GM21717 (cell line): ENCODE results near the gene SLC27A4.

Experiments used
- ATAC-seq: cut with Tn5 transposase; IDR thresholded peaks from one replicate; pipeline ENCODE4 v1.9.1; 2021; ENCODE audit warnings: mild to moderate bottlenecking, moderate library complexity; ENCODE audit not compliant: unreplicated experiment

SLC27A4 gene

DNA sequence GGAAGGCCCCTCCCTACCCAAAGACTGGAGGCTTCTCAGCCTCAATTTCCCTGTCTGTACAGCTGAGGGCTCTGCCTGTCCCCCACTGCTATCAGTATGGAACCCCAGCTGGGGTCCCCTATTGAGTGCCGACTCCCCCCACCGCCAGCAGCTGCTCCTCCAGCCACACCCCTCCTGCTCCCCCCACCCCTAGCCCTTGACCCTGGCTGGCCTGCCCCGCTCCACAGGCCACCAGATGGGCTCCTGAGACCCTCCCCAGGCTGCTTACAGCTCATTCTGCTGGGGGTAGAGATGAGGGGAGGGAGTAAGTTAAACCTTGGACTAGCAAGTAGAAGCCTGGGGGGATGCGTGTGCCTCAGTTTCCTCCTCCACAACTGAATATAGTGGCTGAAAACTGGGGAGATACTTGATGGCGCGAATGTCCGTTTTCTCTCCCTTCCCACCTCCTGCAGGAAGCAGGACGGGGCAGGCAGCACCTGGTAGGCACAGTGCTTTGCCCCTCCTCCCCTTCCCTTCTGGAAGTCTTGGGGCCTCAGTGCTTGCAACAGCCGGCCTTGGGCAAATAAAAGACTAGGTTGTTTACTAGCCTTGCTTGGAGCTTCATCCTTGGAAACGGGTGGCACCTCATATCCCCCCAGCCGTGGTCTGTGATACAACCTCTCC is 50.0 kb downstream of the SLC27A4 start:
- no peak for ATAC-seq

DNA sequence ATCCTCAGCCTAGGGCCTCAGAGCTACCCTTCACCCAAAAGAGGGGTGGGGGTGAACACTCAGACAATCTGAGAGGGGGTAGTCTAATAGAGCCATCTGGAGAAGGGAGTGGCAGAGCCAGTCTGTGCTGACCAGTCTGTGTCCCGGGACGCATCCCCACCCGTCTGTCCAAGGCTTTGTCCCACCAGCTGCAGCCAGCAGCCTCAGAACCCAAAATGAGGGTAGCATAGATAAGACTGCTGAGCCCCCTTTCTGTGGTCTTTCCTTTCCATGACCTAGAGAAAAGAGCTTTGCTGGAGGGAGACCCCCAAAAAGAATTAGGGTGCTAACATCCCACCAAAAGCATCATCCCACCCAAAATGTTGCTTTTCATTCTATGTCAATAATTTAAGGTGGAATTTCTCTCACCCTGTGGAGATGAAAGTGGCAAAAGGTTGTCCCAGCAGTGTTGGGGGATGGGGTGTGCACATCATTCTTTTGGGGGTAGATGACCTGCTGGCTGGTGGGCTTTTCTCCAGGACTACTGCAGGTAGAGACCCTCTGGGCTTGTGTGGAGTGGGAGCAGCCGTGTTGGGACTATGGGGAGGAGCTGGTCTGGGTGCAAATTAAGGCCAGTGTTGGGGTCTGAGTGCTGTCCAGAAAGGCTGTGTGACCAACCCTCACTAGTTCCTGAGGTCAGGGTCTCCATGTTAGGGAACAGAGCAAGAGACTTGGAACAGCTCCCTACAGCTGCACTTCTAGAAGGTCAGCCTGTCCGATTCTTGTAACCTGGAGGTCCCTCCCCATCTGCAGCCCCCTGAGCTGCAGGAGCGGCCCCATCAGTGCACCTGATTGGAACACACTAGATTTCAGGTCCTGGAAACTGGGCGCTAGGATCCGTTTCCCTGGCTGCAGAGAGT is 50.7 kb downstream of the SLC27A4 start:
- no peak for ATAC-seq

GRCh38 chr9:128391956-128392301 is 51.6 kb downstream of the SLC27A4 start:
- ATAC-seq: no peak

GRCh38 chr9:128392302-128393144 is 52.2 kb downstream of the SLC27A4 start:
- no peak for ATAC-seq

DNA sequence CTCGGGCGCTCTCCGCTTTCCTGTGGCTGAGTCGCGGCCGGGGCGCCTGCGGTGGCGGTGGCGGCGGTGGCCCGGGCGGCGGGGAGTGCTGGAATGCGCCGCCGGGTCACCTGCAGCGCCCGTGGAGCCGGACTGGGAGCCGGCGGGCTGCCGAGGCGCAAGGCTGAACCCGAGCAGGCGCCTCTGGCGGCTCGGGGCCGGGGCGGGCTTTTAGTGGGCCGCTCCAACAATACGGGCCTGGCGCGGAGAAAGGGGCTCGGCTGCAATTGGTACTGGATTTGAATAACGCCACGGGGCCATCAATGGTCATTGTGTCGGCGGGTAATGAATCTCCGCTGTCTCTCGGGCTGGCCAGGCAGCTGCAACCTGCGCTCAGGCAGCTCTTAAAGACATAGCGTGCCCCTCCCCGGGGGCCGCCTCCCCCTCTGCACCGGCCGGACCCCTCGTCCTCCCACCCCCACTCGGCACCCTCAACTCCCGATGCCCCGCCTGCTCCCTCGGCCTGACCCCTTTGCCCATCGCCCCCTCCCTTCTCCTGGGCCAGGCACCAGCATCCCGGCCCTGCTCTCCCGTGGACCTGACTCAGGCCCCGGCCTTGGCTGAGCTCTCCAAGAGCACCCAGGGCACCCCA is 52.9 kb downstream of the SLC27A4 start:
- ATAC-seq: no peak

DNA sequence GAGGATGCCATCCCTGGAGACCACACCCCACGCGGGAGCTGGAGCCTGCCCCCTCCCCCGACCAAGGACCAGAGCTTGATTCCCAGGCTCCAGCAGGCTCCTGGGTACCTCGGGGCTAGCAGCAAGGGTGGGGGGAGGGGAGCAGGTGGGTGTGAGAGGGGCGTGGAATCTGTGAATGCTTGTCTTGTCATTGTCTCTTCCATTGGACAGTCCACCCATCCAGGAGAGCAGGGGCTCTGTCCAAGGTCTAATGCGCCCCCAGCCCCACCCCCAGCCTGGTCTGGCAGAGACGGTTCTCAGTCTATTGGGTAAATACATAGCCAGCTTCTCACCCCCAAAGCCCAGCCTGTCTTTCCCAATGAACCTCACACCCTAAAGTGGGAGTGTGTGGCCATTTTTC is 53.6 kb downstream of the SLC27A4 start:
- ATAC-seq: no peak

DNA sequence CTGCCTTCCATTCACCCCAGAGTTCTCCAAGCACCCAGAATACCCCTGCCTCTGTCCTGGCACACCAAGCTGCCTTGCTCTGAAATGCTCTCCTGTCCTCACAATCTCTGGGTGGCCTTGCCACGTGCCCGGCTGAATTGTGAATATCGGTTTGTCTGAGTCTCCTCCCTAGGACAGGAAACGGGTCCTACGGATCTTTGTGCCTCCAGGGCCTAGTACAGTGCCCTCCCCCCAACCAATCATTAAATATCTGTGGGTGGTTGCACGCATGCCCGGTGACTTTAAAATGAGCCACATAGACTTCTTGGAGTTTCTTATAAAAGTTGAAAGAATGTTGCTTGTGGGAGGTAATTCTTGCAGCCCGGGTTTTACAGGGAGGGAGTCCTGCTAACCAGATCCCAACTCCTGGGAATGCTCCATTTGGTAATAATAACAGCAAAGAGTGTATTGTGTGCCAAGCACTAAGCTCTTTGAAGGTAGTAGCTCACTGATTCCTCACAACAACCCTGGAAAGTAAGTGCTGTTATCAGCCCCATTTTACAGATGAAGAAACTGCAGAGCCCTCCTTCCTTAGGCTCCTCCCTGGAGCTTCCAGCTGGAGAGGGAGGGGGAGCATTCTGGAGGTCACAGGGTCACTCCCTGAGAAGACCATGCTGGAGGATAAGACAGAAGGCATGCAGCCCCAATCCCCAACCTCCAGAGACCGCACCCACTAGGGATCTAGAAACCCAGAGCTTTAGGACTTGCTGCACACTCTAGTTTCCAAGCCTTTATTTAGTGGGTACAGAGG is 54.2 kb downstream of the SLC27A4 start:
- ATAC-seq: no peak

DNA sequence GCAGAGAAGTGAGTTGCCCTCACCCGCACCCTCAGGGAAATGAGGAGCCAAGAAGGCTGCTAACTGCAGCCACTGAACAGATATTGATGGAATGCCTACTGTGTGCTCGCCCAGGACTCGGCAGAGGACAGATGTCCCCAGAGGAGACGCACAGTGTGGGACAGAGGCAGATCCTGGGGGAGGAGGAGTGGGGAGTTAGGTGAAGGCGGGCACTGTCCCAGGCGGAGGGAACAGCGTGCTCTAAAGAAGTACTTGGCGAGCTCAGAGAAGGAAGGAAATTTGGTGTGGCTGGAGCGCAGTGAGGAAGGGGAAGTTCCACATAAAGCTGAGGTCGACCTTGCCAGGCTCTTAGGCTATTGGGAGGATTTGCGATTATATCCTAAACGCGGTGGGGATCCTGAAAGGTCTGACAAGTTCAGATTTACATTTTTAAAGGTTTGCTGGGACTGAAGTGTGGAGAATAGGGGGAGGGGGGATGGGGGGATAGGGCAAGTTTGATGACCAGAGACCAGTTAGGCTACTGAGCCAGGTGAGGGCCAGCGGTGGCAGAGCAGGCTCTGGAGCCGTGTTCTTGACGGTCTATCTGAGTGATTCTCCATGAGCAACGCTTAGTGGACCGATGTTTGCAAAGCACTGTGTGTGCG is 56.8 kb downstream of the SLC27A4 start:
- no peak for ATAC-seq

GRCh38 chr9:128397831-128398230 is 57.5 kb downstream of the SLC27A4 start:
- no peak for ATAC-seq

DNA sequence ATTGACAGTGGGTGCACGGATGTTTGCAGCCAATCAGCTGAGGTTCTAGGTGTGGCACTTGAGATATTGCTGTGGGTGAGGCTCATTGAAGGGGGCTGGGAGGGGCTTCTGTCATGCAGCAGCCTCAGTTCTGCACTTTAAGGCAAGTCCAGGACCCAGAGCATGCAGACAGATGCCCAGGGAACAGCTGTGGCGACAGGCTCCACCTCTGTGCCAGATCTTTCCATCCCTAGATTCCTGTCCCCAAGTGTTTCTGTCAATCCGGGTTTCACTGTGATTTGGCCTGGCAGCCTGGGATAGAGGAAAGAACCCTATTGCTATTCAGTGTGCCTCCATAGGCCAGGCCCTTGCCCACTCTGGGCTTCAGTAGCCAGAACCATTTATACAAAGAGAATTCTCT is 59.5 kb downstream of the SLC27A4 start:
- ATAC-seq: no peak

DNA sequence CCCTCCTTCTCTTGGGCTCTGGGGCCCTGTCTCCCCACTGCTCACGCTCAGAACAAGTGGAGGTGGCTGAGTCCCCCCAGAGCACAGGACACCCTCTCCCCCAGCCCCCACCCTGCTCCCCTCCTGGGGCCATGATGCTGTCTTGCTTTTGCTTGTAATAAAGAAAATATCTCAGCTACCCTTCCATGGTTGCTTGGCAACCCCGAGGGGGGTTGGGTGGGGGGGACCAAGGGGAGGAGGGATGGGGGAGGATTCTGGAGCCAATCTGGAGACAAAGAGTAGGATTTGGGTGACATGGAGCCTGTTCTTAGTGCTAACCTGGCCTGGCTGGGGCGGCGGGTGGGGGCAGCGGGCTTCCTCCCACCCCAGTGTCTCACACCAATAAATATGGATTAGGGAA is 64.2 kb downstream of the SLC27A4 start:
- ATAC-seq: no peak

GRCh38 chr9:128405077-128405779 is 64.9 kb downstream of the SLC27A4 start:
- no peak for ATAC-seq

DNA sequence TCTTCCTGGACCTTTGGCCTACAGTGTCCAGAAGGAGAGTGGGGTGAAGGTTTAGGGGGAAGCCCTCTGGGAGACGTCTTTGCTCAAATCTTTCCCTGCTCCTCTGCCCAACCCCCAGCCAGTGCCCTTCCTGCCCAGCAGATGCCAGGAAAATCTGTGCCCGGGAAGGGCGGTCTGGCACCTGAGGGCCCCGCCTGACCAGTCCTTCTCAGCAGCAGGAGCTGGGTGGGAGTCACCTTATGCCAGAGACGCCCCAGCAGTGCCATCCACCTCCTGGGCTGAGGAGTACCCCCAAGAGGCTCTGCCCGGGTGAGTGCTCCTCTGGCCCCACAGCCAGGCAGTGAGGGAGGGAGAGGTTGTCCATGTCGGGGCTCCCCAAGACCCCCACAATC is 65.4 kb downstream of the SLC27A4 start:
- ATAC-seq: no peak

GRCh38 chr9:128406848-128407391 is 66.6 kb downstream of the SLC27A4 start:
- no peak for ATAC-seq

GRCh38 chr9:128408963-128409431 is 68.7 kb downstream of the SLC27A4 start:
- ATAC-seq: no peak

DNA sequence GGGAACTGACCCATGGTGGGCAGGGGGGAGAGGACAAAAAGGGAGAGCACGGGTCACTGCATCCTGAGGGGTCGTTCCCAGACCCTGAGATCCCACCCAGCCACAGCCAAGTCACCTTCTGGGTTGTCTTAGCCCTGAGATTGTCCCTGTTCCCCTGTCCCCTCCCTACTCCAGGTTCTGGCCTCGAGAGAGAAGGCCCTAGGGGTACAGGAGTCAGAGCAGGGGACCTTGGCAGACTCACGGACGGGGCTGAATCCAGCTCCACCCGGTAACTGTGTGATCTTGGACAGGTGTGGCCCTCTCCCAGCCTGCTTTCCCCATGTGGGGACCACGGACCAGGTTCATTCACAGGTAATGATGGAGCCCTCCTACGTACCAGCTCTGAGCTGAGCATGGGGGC is 69.1 kb downstream of the SLC27A4 start:
- no peak for ATAC-seq

- ATAC-seq: no peak
Observed at GRCh38 chr9:128409978-128410377, 69.7 kb downstream of the SLC27A4 start.
